ENCODE results near the gene SFXN2. TPM values are rescaled to one million over a fixed set of nuclear protein-coding genes. Genes with fewer than 3 reads are reported as not detected.

SFXN2 gene
- total RNA-seq, 2 donors from 2014 or later = 8.3 to 16.5 TPM

DNA sequence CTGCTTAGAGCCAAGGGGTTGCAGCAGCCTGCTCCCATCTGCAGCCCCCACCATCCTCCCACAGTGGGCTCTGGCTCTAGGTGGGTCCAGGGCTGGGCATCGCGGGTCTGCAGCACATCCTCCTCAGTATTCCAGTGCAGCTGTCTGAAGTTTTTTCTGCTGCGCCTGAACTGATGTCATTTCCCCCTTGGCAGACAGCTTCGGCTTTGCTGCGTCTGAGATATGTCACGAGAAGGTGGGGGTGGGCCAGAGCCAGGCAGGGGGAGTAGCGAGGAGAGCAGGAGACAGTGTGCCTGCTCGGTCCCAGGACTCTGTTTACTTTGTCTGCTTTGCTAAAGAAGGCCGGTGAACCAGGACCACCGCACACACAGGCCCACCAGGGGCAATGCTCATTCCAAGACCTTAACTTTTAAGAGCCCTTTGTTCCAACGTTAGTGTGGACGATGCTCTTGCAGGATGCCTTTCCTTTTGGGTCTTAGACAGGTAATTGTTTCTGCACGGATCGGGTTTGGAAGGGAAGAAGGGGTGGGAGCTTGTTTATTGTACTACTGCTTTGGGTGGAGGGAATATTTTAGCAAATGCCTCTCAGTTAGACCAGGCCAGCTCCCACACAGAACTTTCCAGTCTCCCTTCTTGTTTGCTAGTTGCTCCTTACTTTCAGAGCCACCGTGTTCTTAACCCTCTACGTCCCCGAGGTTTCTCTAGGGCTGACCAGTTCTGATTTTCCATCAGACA, 61.7 kb downstream of the SFXN2 start:
- Mint-ChIP-seq H3K9me3 (no peaks in the 10 kb centered on the region), H3K36me3 (peaks cover 0 to 8% of the 10 kb centered on the region in 2 donors), H3K27ac (peak overlapping the region; percentile 28 to 67)
- no peak for DNase-seq (ENCODE audit: low spot score in 2 of 2)
- peak in 1 of 2 donors; percentile 32 for ATAC-seq

- peak overlapping the region in 1 of 2 donors; percentile 60 for H3K27ac Mint-ChIP-seq
- peaks cover 0 to 8% of the 10 kb centered on the region in 2 donors for H3K36me3 Mint-ChIP-seq
- peak; percentile 43 to 80 for ATAC-seq
- peak in 1 of 2 donors; percentile 19 for DNase-seq (ENCODE audit: low spot score in 2 of 2)
- no peaks in the 10 kb centered on the region for H3K9me3 Mint-ChIP-seq
Measured at GRCh38 chr10:102776779-102777456, 62.5 kb downstream of the SFXN2 start.

DNA sequence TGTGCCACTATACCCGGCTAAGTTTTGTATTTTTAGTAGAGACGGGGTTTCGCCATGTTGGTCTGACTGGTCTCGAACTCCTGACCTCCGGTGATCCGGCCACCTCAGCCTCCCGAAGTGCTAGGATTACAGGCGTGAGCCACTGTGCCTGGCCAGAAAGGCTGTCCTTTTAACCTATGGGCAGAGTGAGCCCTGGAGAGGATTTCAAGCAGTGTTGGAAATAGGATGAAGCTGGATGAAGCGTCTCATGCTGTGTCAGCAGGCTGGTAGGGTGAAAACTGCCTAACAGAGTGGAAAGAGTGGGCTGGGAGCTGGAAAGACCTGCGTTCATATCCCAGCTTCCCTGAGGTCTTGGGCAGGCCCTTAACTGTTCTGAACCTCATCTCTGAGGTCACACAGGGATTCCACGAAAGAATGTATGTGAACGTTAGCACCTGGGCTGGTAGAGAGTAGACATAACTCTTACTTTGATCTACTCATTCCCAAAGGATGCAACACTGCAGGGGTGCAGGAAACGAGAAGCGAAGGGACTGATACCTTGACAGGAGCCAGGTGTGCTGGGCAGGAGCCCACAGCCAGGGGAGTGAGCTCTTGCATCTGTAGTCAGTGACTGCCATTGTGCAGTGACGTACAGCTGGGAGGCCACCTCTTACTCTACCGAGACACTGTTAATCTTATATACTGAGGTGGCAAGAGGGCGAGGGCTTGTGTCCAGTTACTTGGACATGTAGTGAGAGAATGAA, 63.4 kb downstream of the SFXN2 start:
- Mint-ChIP-seq H3K27ac (peak overlapping the region in 1 of 2 donors; percentile 87), H3K36me3 (peaks cover 0 to 8% of the 10 kb centered on the region in 2 donors), H3K9me3 (no peaks in the 10 kb centered on the region)
- ATAC-seq (no peak), DNase-seq (ENCODE audit: low spot score in 2 of 2) (no peak)

DNA sequence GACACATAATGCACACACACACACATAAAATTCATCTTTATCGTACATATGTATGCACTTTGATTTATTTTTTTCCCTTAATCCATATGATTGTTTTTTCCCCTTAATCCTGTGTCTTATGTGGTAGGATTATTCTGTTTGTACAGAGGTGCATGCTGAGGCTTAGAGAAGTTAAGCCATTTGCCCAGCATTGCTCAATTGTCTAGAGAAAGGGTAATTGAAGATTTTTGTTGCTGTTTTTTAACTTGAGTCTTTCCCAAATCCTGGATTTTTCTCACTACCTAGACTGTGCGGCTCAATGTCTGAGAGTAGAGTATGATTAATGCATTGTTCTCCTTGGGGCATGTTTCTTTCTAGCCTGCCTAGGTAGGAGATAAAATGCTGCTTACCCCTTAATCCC, 64.3 kb downstream of the SFXN2 start:
- no peak for DNase-seq (ENCODE audit: low spot score in 2 of 2)
- no peaks in the 10 kb centered on the region for H3K9me3 Mint-ChIP-seq
- H3K36me3 Mint-ChIP-seq = peaks cover 0 to 8% of the 10 kb centered on the region in 2 donors
- no peak for ATAC-seq
- no peak overlapping the region for H3K27ac Mint-ChIP-seq

- Mint-ChIP-seq H3K9me3 (no peaks in the 10 kb centered on the region), H3K27ac (no peak overlapping the region), H3K36me3 (peaks cover 0 to 8% of the 10 kb centered on the region in 2 donors)
- DNase-seq (ENCODE audit: low spot score in 2 of 2) (no peak), ATAC-seq (no peak)
Measured at GRCh38 chr10:102779680-102780526, 65.5 kb downstream of the SFXN2 start.

- Mint-ChIP-seq H3K27ac (no peak overlapping the region), H3K9me3 (no peaks in the 10 kb centered on the region)
Measured at GRCh38 chr10:102780527-102780808, 66.0 kb downstream of the SFXN2 start.

DNA sequence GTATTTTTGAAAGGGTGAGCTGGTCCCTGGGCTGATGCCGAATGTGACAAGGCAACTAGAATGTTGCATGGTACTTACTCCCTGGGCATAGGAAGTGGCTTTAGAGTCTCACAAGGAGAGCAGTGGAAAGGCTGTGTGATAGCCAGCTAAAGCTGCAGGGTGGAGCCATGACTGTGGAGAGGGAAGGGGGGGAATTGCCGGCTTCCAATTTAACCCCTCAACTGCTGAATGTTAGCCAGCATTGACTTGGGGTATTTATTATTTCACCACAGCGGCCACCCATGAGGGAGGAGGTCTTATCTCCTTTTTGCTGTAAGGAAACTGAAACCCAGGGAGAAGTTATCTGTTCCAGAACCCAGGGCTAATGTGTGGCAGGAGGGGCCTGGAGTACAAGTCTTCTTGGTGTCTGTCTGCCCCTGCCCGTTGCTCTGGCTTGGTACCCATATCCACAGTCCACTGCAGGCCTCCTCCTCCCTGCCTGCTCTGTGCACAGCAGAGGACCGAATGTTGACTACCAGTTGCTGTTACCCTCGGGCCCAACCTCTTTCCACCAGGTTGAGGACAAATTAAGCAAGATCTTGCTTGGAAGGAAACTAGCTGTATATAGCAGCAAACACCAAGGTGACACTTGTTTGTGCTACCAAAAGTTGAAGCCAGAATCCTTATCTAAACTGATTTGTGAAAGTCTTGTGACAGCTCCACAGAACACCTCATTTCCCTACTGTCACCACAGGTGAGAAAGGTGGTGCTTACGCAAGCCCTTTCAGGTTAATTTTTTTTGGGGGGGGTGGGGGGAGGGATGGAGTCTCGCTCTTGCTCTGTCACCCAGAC, 66.9 kb downstream of the SFXN2 start:
- H3K36me3 Mint-ChIP-seq = peaks cover 0 to 8% of the 10 kb centered on the region in 2 donors
- ATAC-seq (no peak), DNase-seq (ENCODE audit: low spot score in 2 of 2) (no peak)
- H3K27ac Mint-ChIP-seq = no peak overlapping the region
- H3K9me3 Mint-ChIP-seq = no peaks in the 10 kb centered on the region

More at GRCh38 chr10:102780527-102780808, 66.0 kb downstream of the SFXN2 start:
- DNase-seq (ENCODE audit: low spot score in 2 of 2) = no peak
- no peak for ATAC-seq
- H3K36me3 Mint-ChIP-seq = peaks cover 0 to 8% of the 10 kb centered on the region in 2 donors

- H3K36me3 Mint-ChIP-seq = peaks cover 0 to 8% of the 10 kb centered on the region in 2 donors
- peak overlapping the region in 1 of 2 donors; percentile 37 for H3K27ac Mint-ChIP-seq
- DNase-seq (ENCODE audit: low spot score in 2 of 2) = no peak
- no peak for ATAC-seq
- no peaks in the 10 kb centered on the region for H3K9me3 Mint-ChIP-seq
Measured at GRCh38 chr10:102781921-102782557, 67.6 kb downstream of the SFXN2 start.

GRCh38 chr10:102782673-102783551, 68.5 kb downstream of the SFXN2 start:
- H3K9me3 Mint-ChIP-seq = no peaks in the 10 kb centered on the region
- H3K27ac Mint-ChIP-seq = peak overlapping the region in 1 of 2 donors; percentile 37
- ATAC-seq = no peak
- H3K36me3 Mint-ChIP-seq = peaks cover 0 to 8% of the 10 kb centered on the region in 2 donors
- DNase-seq (ENCODE audit: low spot score in 2 of 2) = no peak

- peaks cover 0 to 8% of the 10 kb centered on the region in 2 donors for H3K36me3 Mint-ChIP-seq
- DNase-seq (ENCODE audit: low spot score in 2 of 2) (no peak), ATAC-seq (no peak)
- no peak overlapping the region for H3K27ac Mint-ChIP-seq
- H3K9me3 Mint-ChIP-seq = no peaks in the 10 kb centered on the region
Measured at GRCh38 chr10:102783568-102783967, 69.1 kb downstream of the SFXN2 start.

- peaks cover 5% of the 10 kb centered on the region in 2 donors for H3K36me3 Mint-ChIP-seq
- ATAC-seq (no peak), DNase-seq (ENCODE audit: low spot score in 2 of 2) (no peak)
- peak overlapping the region in 1 of 2 donors; percentile 56 for H3K27ac Mint-ChIP-seq
- H3K9me3 Mint-ChIP-seq = peaks cover 3 to 4% of the 10 kb centered on the region in 2 donors
Measured at GRCh38 chr10:102785818-102786217, 71.4 kb downstream of the SFXN2 start.

- Mint-ChIP-seq H3K27ac (no peak overlapping the region), H3K36me3 (peaks cover 5% of the 10 kb centered on the region in 2 donors), H3K9me3 (peaks cover 3 to 4% of the 10 kb centered on the region in 2 donors)
- no peak for ATAC-seq
- no peak for DNase-seq (ENCODE audit: low spot score in 2 of 2)
Measured at GRCh38 chr10:102791754-102792395, 77.4 kb downstream of the SFXN2 start.

All from activated naive CD4-positive, alpha-beta T cell treated with anti-CD3 and anti-CD28 coated beads, Interleukin-2, amount 50 U/mL, for 72 hours (primary cell).